Measurements from ENCODE around the gene DYSF.

DNA sequence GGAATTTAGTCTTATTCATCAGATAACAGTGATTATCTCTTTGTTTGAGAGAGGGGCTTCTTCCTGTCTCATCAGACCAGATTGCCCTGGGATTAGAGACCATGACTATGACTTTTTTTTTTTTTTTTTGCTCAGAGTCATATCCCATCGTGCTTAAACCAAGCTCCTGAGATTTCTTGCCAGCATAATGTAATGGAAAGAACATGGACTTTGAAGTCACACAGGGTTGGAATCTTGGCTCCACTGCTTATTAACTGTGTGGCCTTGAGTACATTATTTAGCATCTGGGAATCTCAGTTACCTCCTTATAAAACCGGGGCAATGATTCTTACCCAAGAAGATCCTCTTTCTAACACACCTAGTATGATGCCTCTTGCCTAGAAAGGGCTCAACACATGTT lies 268.3 kb downstream of the DYSF start:
- TF ChIP-seq FOXP2 (optimal IDR thresholded peaks at IDR 0.05; ENCODE audit: control extremely low read depth, extremely low read length, insufficient read depth) (no peak), POLR2AphosphoS5 (IDR thresholded peaks at IDR 0.05; ENCODE audit: borderline replicate concordance, low read depth, low read length) (no peak)

All from SK-N-MC (cell line).